GM19043 (cell line): ENCODE measurements around the gene OPN1SW.

Experiments used
- ATAC-seq: cut with Tn5 transposase; IDR thresholded peaks from one replicate; pipeline ENCODE4 v1.9.1; 2021; ENCODE audit warnings: low read depth; ENCODE audit not compliant: unreplicated experiment

Gene OPN1SW

DNA sequence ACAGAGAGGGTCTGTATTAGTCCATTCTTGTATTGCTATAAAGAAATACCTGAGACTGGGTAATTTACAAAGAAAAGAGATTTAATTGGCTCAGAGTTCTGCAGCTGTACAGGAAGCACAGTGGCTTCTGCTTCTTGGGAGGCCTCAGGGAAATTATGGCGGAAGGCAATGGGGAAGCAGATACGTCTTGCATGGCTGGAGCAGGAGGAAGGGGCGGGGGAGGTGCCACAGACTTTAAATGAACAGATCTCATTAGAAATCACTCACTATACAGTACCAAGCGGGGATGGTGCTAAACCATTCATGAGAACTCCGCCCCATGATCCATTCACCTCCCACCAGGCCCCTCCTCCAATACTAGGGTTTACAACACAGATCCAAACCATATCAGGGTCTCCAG lies 40.2 kb downstream of the OPN1SW start:
- ATAC-seq, result no peak

DNA sequence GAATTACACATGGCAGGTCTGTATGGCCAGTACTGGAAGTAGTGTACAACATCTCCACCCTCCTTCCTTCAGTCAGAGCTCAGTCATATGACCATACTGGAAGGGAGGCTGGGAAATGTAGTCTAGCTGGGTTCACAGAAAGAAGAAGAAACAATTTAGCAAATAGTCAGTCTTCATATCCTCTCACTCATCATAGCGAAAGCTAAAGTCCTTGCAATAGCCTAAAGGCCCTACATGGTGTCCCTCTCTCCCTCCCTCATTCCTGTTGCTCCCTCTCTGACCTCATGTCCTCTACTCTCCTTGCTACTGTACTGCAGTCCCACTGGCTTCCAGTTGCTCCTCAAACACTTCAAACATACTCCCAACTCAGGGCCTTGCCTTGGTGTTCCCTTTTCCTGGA lies 40.7 kb downstream of the OPN1SW start:
- ATAC-seq, result no peak

DNA sequence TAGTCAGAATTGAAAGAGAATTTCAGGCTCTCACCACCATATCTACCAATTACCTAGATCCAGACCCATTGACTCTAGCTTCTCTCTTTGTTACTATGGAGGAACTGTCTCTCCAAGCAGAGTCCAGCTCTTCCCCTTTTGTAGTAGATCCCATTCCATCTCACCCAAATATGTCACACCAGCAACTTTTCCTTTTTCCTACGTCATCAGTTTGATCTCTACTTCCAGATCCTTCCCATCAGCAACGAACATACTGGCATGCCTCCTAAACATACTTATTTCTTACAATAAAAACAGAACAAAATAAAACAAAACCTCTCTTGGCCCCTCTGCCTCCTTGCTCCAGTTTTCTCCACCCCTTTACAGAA lies 42.3 kb downstream of the OPN1SW start:
- no peak for ATAC-seq

DNA sequence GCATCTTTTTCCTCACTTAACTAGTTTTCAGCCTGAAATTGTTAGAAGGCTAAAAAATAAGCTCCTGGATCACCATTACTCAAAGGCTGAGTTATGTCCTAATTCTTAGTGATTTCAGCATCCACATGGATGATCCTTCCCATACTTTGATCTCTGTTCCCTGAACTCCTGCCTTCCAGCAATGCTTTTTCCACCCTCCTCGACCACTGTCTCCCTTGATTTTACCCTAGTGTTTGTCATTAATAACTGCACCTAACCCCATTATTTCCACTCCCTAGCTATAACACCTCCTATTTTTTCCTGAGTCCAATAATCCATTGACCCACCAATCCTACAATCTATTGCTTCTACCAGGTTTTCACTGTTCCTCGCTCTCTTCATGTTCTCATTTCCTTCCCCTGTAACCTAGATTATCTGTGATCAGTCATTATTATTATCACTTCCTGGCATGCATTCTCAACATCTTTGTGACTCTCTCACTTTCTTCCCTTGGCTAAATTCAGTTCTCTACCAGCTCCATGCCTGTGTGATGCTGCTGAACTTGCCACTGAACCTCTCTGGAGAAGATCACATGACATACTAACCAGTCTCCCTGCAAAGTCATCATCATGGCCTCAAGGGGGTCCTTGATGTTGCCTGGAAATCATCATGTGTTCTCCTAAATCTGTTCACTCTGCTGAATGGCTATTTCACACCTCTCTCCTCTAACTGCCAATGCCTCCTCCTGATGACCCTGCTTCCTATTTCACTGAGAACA lies 42.9 kb downstream of the OPN1SW start:
- no peak for ATAC-seq

DNA sequence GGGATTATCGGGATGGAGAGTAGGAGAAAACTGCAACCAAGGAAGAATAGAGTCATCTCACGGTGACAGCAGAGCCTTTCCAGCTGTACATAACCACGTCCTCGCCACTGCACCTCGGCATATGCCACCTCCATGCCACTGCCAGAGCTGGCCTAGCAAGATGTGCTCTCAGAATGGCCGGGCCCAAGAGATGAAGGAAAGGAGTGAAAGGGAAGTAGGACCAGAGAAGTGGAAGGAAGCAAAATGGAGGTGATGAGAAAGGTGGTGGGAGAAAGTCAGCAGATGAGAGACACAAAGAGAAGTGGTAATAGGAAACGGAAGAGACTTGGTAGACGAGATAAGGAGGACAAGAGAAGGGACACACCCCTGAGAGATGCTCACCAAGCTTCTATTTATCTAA lies 44.4 kb downstream of the OPN1SW start:
- no peak for ATAC-seq

DNA sequence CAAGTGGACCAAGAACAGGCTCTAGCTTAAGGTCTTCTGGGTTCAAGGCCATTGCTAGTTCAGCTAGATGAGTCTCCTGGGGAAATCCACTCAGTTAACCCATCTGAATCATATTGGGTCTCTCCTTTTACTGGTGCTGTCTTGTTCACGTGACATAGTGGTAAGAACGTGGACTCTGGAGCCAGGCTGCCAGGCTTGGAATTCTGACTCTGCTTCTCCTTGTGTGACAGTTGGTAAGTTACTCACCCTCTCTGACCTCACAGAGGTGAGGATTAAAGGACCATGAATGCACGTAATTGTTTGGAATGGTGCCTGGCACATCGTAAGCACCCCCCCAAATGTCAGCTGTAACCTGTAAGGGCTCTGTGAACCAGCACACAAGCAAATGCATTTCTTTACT lies 46.1 kb downstream of the OPN1SW start:
- no peak for ATAC-seq

DNA sequence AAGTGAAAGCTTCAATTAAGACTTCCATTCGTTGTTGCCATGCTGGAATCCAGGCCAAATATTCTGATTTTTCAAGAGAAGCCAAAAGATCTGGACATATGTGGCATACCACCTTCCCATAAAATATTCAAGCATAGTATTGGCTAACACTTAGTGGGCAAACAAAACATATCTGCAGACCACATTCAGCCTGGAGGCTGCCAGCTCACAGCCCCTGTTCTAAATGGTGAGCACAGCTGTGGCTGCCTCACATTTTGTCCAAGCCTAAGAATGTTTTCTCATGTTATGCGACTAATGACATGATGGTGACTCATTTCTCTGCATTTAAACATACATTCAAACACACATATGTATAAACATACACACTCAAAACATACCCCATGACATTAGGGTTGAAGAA lies 47.0 kb downstream of the OPN1SW start:
- no peak for ATAC-seq

DNA sequence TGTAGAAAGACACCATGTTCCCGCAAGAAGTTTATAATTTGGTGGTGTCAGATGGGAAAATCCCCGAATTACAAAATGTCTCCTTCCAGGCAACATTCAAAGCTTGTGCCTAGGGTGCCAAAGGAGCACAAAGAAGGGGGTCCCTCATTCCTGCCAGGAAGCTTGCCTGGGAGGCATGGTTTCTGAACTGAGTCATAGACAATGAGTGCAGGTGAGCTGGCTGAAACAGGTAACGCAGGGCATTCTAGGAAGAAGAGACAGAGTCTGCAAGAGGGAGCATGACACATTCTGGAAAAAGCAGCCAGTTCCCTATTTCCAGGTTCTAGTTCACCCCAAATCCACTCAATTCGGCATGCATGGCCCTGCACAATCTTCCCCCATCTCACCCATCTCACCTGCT lies 48.4 kb downstream of the OPN1SW start:
- no peak for ATAC-seq

DNA sequence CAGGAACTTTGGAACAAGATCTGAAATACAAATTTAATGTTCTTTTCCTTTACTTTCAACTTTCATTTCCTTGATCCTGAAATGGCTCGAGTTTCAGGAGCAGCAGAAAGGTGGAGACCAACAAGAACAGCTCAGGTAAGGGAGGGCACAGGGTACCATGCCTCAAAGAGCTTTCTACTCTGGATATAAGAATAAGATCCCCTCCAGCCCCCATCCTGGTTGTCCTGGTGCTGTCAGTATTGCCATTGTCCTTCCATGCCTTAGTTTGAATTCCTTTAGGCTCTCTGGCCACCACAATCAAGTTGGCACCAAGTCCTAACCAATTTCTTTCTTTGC lies 48.9 kb downstream of the OPN1SW start:
- no peak for ATAC-seq

DNA sequence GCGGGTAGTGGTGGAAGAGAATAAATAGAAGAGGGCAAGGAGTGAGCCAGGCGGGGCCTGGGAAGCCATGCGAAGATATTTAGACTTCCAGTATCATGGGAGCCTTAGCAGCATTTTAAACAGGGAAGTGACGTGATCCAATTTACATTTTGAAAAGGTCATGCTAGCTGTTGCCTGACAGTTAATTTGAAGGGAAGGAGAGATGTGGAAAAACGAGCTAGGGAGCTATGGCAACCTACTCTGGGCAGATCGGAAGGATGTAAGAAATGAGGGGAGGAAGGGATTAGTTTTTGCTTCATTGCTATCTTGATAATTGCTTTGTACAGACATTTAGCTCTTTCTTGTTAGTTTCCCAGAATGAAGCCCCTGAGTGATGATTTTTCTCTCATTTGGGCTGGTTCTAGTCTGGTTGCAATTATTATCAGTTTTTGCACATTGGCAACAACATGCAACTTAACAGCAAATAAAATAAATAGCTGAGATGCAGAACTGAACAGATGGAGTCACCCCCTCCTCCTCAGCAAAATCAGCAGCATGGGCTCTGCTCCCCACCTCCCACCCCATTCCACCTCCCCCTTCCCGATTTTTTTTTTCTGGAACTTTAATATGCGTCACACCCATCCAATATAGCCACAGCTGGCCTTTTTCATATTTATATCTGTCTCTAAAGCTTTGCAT lies 49.4 kb downstream of the OPN1SW start:
- ATAC-seq, result no peak

DNA sequence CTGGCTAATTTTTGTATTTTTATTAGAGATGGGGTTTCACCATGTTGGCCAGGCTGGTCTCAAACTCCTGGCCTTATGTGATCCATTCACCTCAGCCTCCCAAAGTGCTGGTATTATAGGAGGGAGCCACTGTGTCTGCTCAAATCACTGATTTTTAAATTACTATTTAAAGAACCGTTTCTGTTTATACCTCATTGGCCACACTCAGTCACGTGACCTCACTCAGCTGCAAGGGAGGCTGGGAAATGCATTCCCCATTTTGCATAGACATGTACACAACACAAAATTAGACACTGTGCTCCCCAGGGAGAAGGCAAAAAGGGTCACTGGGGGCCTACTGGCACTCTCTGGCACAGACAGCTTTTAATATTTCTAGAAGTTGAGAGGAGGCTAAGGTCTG lies 50.1 kb downstream of the OPN1SW start:
- ATAC-seq, result no peak

DNA sequence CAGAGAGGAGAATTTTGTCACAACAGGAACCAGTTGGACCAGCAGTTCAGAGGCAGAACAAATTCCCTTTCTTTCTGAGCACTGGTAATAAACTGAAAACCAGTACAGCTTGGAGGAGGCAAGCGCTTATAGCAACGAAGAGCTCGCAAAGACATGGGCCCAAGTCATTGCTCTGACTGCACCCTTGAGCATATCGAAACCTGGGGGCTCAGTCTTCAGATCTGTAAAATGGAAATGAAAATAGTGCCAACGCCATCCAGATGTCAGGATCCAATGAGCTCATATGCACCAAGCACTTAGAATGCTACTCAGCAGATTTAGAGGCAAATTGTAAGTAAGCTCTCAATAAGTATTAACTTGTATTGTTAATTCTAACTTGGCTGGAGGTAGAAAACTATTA lies 50.9 kb downstream of the OPN1SW start:
- ATAC-seq, result no peak
